HG02943 (cell line): ENCODE measurements around the gene PAFAH1B2.

Experiments
- ATAC-seq: cut with Tn5 transposase; IDR thresholded peaks from one replicate; pipeline ENCODE4 v1.9.1; 2021; ENCODE audit warnings: mild to moderate bottlenecking, low read depth, moderate library complexity; ENCODE audit not compliant: unreplicated experiment

Gene PAFAH1B2

DNA sequence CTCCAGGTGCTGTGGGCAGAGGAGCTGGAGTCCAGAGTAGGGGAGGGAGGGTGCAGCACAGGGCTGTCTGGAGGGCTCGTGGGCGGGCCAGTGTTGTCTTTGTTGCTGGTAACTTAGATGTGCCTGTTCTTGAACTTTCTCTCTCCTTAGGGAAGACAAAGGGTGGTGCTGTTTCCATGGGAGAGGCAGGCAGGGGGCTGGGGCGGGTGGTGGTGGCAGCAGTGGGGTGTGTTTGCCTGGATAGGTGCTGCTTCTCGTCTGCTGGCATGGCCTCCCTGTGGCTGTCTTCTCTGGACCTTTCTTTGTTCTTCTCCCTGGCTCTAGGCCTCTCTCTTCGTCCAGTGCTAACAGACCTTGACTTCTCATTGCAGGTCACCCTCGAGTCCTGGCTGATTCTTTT lies 42.9 kb downstream of the PAFAH1B2 start:
- ATAC-seq = no peak

- ATAC-seq = no peak
These were observed 43.3 kb downstream of the PAFAH1B2 start for GRCh38 chr11:117187428-117187798.

- no peak for ATAC-seq
These were observed 43.9 kb downstream of the PAFAH1B2 start for GRCh38 chr11:117187799-117188481.

DNA sequence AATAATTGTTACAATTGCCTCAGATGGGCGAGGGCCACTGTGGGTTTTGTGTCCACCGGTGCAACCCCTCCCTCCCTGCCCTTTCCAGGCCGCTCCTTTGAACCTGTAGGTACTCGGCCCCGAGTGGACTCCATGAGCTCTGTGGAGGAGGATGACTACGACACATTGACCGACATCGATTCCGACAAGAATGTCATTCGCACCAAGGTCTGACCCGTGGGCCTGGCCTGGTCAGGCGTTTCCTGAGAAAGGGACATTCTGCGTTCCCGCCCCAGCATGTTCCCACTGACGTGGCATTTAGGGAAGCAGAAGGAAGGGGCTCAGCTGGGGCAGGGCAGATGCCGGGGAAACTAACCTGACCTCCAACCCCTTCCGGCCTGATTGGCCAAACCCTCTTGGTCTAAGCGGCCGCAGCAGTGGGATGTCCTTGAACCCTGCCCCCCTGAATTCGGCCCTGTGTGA lies 44.6 kb downstream of the PAFAH1B2 start:
- no peak for ATAC-seq

DNA sequence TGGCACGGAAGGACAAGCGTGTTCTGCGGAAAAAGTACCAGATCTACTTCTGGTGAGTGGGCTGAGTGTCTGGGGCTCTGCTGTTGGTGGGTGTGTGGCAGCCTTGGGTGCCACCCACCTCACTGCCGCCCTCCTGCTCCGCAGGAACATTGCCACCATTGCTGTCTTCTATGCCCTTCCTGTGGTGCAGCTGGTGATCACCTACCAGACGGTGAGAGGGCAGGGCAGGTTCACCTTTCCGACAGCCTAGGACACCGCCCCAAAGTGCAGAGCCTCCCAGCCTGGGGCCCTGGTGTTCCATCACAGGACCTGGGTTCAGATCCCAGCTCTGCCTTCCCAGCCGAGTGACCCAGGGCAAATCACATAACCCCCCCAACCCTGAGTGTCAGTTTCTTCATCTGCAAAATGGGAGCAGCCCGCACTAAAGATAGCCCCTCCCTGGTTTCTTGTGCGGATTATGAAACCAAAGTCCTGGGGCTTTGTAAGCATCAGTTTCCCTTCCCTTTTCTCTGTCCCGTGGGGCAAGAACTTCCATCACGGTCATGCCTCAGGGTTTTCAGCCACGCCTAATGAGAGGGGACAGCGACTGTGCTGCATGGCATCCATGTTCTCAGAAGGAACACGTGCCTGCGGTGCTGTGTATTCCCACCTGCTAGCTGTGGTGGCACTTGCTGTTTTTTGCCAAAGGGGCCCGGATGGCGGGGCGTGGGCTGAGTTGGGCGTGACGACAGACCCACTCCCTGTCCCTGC lies 45.3 kb downstream of the PAFAH1B2 start:
- ATAC-seq = no peak

- no peak for ATAC-seq
These were observed 46.0 kb downstream of the PAFAH1B2 start for GRCh38 chr11:117189941-117190544.

GRCh38 chr11:117191680-117192400 lies 47.8 kb downstream of the PAFAH1B2 start:
- no peak for ATAC-seq

- ATAC-seq = no peak
These were observed 48.4 kb downstream of the PAFAH1B2 start for GRCh38 chr11:117192401-117192875.

- ATAC-seq = no peak
These were observed 49.3 kb downstream of the PAFAH1B2 start for GRCh38 chr11:117193130-117194020.

- ATAC-seq = no peak
These were observed 50.2 kb downstream of the PAFAH1B2 start for GRCh38 chr11:117194267-117194666.

- no peak for ATAC-seq
These were observed 51.2 kb downstream of the PAFAH1B2 start for GRCh38 chr11:117195258-117195657.

- ATAC-seq = no peak
These were observed 51.7 kb downstream of the PAFAH1B2 start for GRCh38 chr11:117195761-117196160.

DNA sequence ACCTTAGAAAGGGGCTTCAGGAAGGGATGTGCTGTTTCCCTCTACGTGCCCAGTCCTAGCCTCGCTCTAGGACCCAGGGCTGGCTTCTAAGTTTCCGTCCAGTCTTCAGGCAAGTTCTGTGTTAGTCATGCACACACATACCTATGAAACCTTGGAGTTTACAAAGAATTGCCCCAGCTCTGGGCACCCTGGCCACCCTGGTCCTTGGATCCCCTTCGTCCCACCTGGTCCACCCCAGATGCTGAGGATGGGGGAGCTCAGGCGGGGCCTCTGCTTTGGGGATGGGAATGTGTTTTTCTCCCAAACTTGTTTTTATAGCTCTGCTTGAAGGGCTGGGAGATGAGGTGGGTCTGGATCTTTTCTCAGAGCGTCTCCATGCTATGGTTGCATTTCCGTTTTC lies 52.9 kb downstream of the PAFAH1B2 start:
- no peak for ATAC-seq

DNA sequence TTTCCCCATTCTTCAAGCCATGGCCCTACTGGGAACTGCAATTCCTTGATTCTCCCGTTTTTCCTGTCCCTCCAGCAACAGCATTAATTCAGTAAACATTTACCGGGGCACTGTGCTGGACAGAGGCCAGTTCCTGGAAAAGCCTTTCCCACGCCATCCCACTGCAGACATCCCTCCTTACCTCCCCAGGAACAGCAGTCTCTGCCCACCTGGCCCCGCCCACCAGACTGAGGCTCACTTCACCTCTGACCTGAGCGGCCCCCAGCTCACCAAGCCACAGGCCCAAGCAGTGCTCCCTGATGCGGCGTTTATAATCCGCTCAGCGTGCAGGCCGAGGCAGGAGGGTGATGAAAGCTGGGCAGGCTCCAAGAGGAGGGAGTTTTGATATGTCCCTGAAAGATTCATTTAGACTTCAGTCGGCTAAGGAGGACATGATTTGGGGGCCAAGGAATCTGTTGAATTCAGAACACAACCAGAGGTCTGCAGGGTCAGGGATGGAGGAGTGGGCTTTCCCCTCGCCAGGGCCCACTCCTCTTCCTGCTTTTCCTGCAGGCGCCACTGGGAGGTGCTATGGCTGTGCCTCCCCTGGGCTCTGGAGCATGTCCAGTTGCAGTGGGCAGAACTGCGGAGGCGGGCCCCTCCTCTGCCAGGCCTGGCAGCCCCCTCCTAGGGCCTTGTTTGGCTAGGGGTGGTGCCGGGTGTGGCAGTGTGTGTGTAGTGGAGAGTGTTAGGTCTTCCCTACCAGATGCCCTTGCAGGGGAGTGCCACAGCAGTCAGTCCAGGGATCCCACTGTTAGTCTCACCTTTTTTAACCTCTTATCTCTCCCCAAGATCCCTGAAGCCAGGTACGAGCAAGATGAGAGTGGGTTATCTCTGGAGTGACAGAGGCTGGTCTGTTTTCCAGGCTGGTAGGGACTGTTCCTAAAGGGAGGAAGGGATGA lies 53.7 kb downstream of the PAFAH1B2 start:
- no peak for ATAC-seq

DNA sequence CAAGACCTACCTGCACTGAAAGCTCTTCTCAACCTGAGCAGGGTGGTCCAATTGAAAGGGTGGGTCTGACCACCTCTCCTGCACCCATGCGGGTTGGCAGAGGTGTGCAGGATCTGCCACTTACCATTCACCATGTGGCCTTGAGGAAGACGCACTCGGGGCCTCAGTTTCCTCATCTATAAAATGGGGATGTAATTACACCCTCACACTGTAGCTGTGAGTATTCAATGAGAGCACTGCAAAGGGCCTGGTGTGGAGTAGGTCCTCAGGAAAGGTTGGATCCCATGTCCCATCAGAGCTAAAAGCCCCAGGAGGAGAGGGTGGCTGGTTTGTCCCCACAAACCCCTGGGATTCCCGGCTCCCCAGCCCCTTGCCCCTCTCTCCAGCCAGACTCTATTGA lies 54.5 kb downstream of the PAFAH1B2 start:
- no peak for ATAC-seq

DNA sequence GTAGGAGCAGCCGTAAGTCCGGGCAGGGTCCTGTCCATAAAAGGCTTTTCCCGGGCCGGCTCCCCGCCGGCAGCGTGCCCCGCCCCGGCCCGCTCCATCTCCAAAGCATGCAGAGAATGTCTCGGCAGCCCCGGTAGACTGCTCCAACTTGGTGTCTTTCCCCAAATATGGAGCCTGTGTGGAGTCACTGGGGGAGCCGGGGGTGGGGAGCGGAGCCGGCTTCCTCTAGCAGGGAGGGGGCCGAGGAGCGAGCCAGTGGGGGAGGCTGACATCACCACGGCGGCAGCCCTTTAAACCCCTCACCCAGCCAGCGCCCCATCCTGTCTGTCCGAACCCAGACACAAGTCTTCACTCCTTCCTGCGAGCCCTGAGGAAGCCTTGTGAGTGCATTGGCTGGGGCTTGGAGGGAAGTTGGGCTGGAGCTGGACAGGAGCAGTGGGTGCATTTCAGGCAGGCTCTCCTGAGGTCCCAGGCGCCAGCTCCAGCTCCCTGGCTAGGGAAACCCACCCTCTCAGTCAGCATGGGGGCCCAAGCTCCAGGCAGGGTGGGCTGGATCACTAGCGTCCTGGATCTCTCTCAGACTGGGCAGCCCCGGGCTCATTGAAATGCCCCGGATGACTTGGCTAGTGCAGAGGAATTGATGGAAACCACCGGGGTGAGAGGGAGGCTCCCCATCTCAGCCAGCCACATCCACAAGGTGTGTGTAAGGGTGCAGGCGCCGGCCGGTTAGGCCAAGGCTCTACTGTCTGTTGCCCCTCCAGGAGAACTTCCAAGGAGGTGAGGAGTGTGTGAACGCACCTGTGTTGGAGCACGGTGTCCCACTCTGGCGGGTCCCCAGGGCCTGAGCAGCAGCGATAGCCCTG lies 55.2 kb downstream of the PAFAH1B2 start, which contains the start of gene TAGLN:
TSS of gene TAGLN (plus strand) at position 318 of the 863 bp plus-strand sequence. CDS start 3,644 bp downstream, outside the sequence.
- no peak for ATAC-seq

GRCh38 chr11:117199916-117200812 lies 56.1 kb downstream of the PAFAH1B2 start:
- ATAC-seq = no peak
